MCF 10A (cell line): ENCODE data around the gene PSME1. TPM values are rescaled to one million over a fixed set of nuclear protein-coding genes. Genes with fewer than 3 reads are reported as not detected.
A peak's percentile ranks its signal among the peaks of the same experiment; 100 is the strongest.

Experiments used
- BruUV-seq: library from RNA; stranded (reverse); fragments of 400-500 nt; replicated peaks from 2 replicates; lab custom pipeline; 2021; lab: Mats Ljungman, UMichigan
- CTCF ChIA-PET: fragments of 300-600 bp; sonication (Branson Sonifier 250); formaldehyde crosslinking; extraction: SDS; loops from one replicate; lab custom pipeline; 2021; ENCODE audit warnings: antibody characterized with exemption, inconsistent platforms; lab: Yijun Ruan, JAX
- POLR2A ChIA-PET: fragments of 300-600, 350-650 bp; sonication (Branson Sonifier 250); formaldehyde crosslinking; extraction: SDS; loops from one replicate; lab custom pipeline; 2020; ENCODE audit warnings: antibody characterized with exemption, inconsistent platforms; lab: Yijun Ruan, JAX
- DNase-seq: peaks from one replicate; pipeline ENCODE4 v3.0.0-alpha.2; 2018; ENCODE audit not compliant: unreplicated experiment
- H3K27ac Mint-ChIP-seq: one replicate; pipeline ENCODE4 v1.8.0; 2022; ENCODE audit warnings: mild to moderate bottlenecking, low read depth, mixed read lengths; ENCODE audit not compliant: unreplicated experiment
- H3K27me3 Mint-ChIP-seq: one replicate; pipeline ENCODE4 v1.8.0; 2022; ENCODE audit warnings: mixed read lengths; ENCODE audit not compliant: insufficient read depth, unreplicated experiment
- H3K36me3 Mint-ChIP-seq: one replicate; pipeline ENCODE4 v1.8.0; 2022; ENCODE audit warnings: mild to moderate bottlenecking, moderate library complexity, mixed read lengths; ENCODE audit not compliant: insufficient read depth, unreplicated experiment
- H3K4me1 Mint-ChIP-seq: one replicate; pipeline ENCODE4 v1.8.0; 2022; ENCODE audit warnings: mixed read lengths; ENCODE audit not compliant: insufficient read depth, unreplicated experiment
- H3K4me3 Mint-ChIP-seq: one replicate; pipeline ENCODE4 v1.8.0; 2022; ENCODE audit warnings: mild to moderate bottlenecking, moderate library complexity, mixed read lengths; ENCODE audit not compliant: unreplicated experiment
- H3K9me3 Mint-ChIP-seq: one replicate; pipeline ENCODE4 v1.8.0; 2022; ENCODE audit warnings: mixed read lengths; ENCODE audit not compliant: unreplicated experiment
- CTCF ChIP-seq: fragments of 200-600 bp; IDR thresholded peaks from one replicate; pipeline ENCODE4 v1.8.0; 2022; ENCODE audit warnings: antibody characterized with exemption, mild to moderate bottlenecking; ENCODE audit not compliant: unreplicated experiment
- intact Hi-C: fragments of 100-400 bp; cut with micrococcal nuclease; formaldehyde crosslinking; loops from 2 replicates; pipeline ENCODE4 v1.14.1; 2022
- total RNA-seq: library from RNA; stranded (reverse); gene quantifications from 2 replicates; pipeline ENCODE4 v1.2.3, GENCODE V29; 2022

Gene PSME1
- total RNA-seq, 1 experiment from 2014 or later: 126 TPM

- H3K9me3 Mint-ChIP-seq: no peaks in the 10 kb centered on the region
- no peak for TF ChIP-seq CTCF
- no peak overlapping the region for H3K27ac Mint-ChIP-seq
- ChIA-PET CTCF (interaction anchor here (0.7 to 2.5 kb wide), 4 partner anchors 9 to 90 kb away, joined by 3 to 22 read pairs (median 4); partner anchors contain the start of gene IRF9), POLR2A (interaction anchor here (0.5 to 2.9 kb wide), 7 partner anchors 8 to 1199 kb away, joined by 3 to 12 read pairs (median 3); partner anchors contain the start of genes DCAF11, EMC9, IPO4 and NRL)
- DNase-seq: no peak
- no TSS peak for BruUV-seq
- H3K36me3 Mint-ChIP-seq: peaks cover 57% of the 10 kb centered on the region
- H3K4me3 Mint-ChIP-seq: no peak overlapping the region
- no peaks in the 10 kb centered on the region for H3K4me1 Mint-ChIP-seq
- intact Hi-C loops: no loop called here
- H3K27me3 Mint-ChIP-seq: no peaks in the 10 kb centered on the region
These were observed 44.2 kb downstream of the PSME1 start for GRCh38 chr14:24179961-24180796.

GRCh38 chr14:24181371-24182077 lies 45.5 kb downstream of the PSME1 start:
- Mint-ChIP-seq H3K4me3 (no peak overlapping the region), H3K9me3 (no peaks in the 10 kb centered on the region), H3K36me3 (peaks cover 60% of the 10 kb centered on the region), H3K4me1 (no peaks in the 10 kb centered on the region), H3K27me3 (no peaks in the 10 kb centered on the region), H3K27ac (no peak overlapping the region)
- POLR2A ChIA-PET: interaction anchor here (0.7 to 2.0 kb wide), 3 partner anchors 14 to 79 kb away, joined by 3 to 12 read pairs (median 4); partner anchors contain the start of genes DCAF11, NRL and TM9SF1
- CTCF ChIA-PET: interaction anchor here (0.6 to 2.5 kb wide), 4 partner anchors 12 to 152 kb away, joined by 3 to 22 read pairs (median 4); partner anchors contain the start of genes CIDEB and IRF9
- DNase-seq: no peak
- TF ChIP-seq CTCF: no peak
- intact Hi-C loops: no loop called here
- no TSS peak for BruUV-seq

GRCh38 chr14:24182110-24182882 lies 46.3 kb downstream of the PSME1 start:
- DNase-seq: no peak
- CTCF ChIA-PET: interaction anchor here (2.5 to 7.0 kb wide), 2 partner anchors 22 kb away, joined by 22 to 51 read pairs; partner anchors contain the start of gene IRF9
- Mint-ChIP-seq H3K27me3 (no peaks in the 10 kb centered on the region), H3K4me1 (no peaks in the 10 kb centered on the region), H3K4me3 (no peak overlapping the region), H3K27ac (peak overlapping the region; percentile 14), H3K36me3 (peaks cover 63% of the 10 kb centered on the region), H3K9me3 (no peaks in the 10 kb centered on the region)
- POLR2A ChIA-PET: interaction anchor here (2.0 kb wide), 1 partner anchor 68 kb away, joined by 4 read pairs; the partner anchor contains the start of genes DCAF11 and NRL
- intact Hi-C loops: no loop called here
- no peak for TF ChIP-seq CTCF
- BruUV-seq: no TSS peak
